Fibroblast of the aortic adventitia (primary cell): ENCODE results near the gene TRIM3. TPM values are rescaled to one million over a fixed set of nuclear protein-coding genes. Genes with fewer than 3 reads are reported as not detected.

Experiments used
- DNase-seq: peaks from one replicate; pipeline ENCODE4 v3.0.0-alpha.2; 2010; ENCODE audit warnings: low read depth
- H3K4me3 ChIP-seq: 2 replicates; pipeline ENCODE4 v1.5.1; 2011; ENCODE audit warnings: low read depth, mild to moderate bottlenecking, control low read depth, low read length, moderate library complexity
- CTCF ChIP-seq: IDR thresholded peaks from 2 replicates; pipeline ENCODE4 v1.5.1; 2011; ENCODE audit warnings: mild to moderate bottlenecking, low read length, control low read depth, inconsistent platforms; ENCODE audit not compliant: insufficient read depth
- total RNA-seq: library from RNA; depleted of rRNA; stranded (reverse); fragments of >200 nt; gene quantifications from 2 replicates; pipeline ENCODE4 v1.2.3, GENCODE V29; 2012; ENCODE audit warnings: low replicate concordance

The TRIM3 gene
- total RNA-seq, 1 donor, result 18.9 TPM

GRCh38 chr11:6442441-6442840 is 31.3 kb downstream of the TRIM3 start:
- DNase-seq, result no peak
- H3K4me3 ChIP-seq, result no peak overlapping the region
- TF ChIP-seq CTCF, result no peak

GRCh38 chr11:6440906-6441358 is 32.8 kb downstream of the TRIM3 start, which contains the start of gene HPX:
HPX (minus strand) TSS chr11:6440987; CDS start chr11:6440963, 24 bp downstream.
- TF ChIP-seq CTCF, result no peak
- DNase-seq, result no peak
- no peak within 1 kb of the TSS for H3K4me3 ChIP-seq

- TF ChIP-seq CTCF, result peak; percentile 85
- H3K4me3 ChIP-seq, result no peak overlapping the region
- peak; percentile 70 for DNase-seq
These were observed 34.7 kb downstream of the TRIM3 start for GRCh38 chr11:6438979-6439571.

GRCh38 chr11:6437993-6438392 is 35.7 kb downstream of the TRIM3 start:
- DNase-seq, result no peak
- no peak overlapping the region for H3K4me3 ChIP-seq
- TF ChIP-seq CTCF, result no peak

GRCh38 chr11:6437423-6437822 is 36.3 kb downstream of the TRIM3 start:
- no peak for DNase-seq
- no peak for TF ChIP-seq CTCF
- H3K4me3 ChIP-seq, result no peak overlapping the region

GRCh38 chr11:6433998-6434660 is 39.6 kb downstream of the TRIM3 start:
- no peak overlapping the region for H3K4me3 ChIP-seq
- no peak for TF ChIP-seq CTCF
- DNase-seq, result no peak
